ENCODE results near the gene CXCL17. TPM values are rescaled to one million over a fixed set of nuclear protein-coding genes. Genes with fewer than 3 reads are reported as not detected.
"Not testable (repeated sequence)": the region's sequence is repeated elsewhere in the genome, so short reads cannot be mapped to it uniquely, and the experiment has no call there.

CXCL17 gene
- total and polyA plus RNA-seq, 7 experiments from 2014 or later: 0.30 TPM; not detected in 6

DNA sequence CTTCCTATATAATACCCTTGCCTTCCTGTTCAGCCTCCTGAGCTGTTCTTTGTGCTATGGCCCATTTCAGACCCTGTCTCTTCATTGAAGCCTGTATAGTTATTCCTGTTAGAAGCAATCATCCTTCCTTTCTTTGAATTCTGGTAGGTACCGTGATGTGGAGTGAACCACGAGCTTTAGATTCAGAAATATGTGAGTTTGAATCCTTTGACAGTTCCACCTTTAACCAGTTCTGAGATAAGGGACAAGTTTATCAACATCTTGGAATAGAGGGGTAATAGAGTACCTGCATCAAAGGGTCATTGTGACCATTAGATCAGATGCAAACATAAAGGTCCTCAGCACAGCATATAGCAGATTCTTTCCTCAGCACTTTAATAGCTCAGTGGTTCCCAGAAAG is 12.3 kb upstream of the CXCL17 start:
- CTCF ChIA-PET: interaction anchor here (0.6 to 9.0 kb wide), 4 partner anchors 16 to 221 kb away, joined by 3 to 152 read pairs (median 5); partner anchors contain the start of gene CEACAM1
- peak overlapping the region in 1 of 9 donors; percentile 40 for H3K27ac Mint-ChIP-seq
- peaks cover 1 to 5% of the 10 kb centered on the region in 2 donors for H3K4me1 ChIP-seq (ENCODE audit: control insufficient read depth in 2 of 2, insufficient read depth in 2 of 2, low read length in 2 of 2)
- DNase-seq (no peak), ATAC-seq (no peak)
- peaks cover 0 to 4% (median 0%) of the 10 kb centered on the region in 11 donors for H3K9me3 Mint-ChIP-seq
- no peak overlapping the region for H3K4me3 Mint-ChIP-seq
- no peak overlapping the region for H3K4me3 ChIP-seq (ENCODE audit: low read length)
- intact Hi-C loops (cut with micrococcal nuclease): no loop called here
- peaks cover 0 to 3% (median 0%) of the 10 kb centered on the region in 5 donors for H3K36me3 Mint-ChIP-seq
- no peak overlapping the region for H3K27ac ChIP-seq (ENCODE audit: low read depth, low read length)
- no peaks in the 10 kb centered on the region for H3K9me3 ChIP-seq (ENCODE audit: control insufficient read depth in 2 of 3, low read length in 3 of 3)
- H3K36me3 ChIP-seq (ENCODE audit: control insufficient read depth in 2 of 3, insufficient read depth in 3 of 3, low read length in 3 of 3): no peaks in the 10 kb centered on the region
- POLR2A ChIA-PET: interaction anchor here (0.7 kb wide), 1 partner anchor 78 kb away, joined by 3 read pairs; no protein-coding TSS in a partner anchor
- no peaks in the 10 kb centered on the region for H3K27me3 ChIP-seq (ENCODE audit: control insufficient read depth in 2 of 2, insufficient read depth in 2 of 2, low read length in 2 of 2)
- peaks cover 0 to 26% (median 7%) of the 10 kb centered on the region in 7 donors for H3K4me1 Mint-ChIP-seq
- H3K27me3 Mint-ChIP-seq: peaks cover 0 to 3% (median 0%) of the 10 kb centered on the region in 5 donors

DNA sequence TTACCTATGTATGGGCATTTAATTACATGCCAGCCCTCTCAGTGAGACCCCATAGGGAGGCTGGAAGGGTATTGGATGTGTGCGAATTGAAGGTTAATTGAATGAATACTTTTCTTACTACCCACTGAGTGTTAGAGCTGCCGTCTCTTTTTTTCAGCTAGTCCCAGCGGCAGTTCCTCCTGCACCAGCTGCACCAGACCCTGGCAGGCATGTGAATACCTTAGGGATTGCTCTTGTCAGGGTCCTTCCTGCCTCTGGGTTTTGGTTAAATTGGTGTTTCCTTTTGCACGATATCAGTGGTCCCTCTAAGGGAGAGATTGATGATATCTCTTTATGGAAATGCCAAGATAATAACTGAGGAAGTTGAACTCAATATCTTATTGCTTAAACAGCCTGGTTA is 9.8 kb upstream of the CXCL17 start:
- Mint-ChIP-seq H3K4me3 (no peak overlapping the region), H3K27me3 (peaks cover 0 to 3% (median 0%) of the 10 kb centered on the region in 5 donors), H3K9me3 (peaks cover 0 to 4% (median 0%) of the 10 kb centered on the region in 11 donors), H3K36me3 (no peaks in the 10 kb centered on the region), H3K4me1 (peaks cover 0 to 26% (median 7%) of the 10 kb centered on the region in 7 donors), H3K27ac (no peak overlapping the region)
- CTCF ChIA-PET: interaction anchor here (1.0 to 9.0 kb wide), 3 partner anchors 11 to 77 kb away, joined by 3 to 152 read pairs (median 6); partner anchors contain the start of gene CEACAM1
- H3K27ac ChIP-seq (ENCODE audit: low read depth, low read length): no peak overlapping the region
- no peaks in the 10 kb centered on the region for H3K36me3 ChIP-seq (ENCODE audit: control insufficient read depth in 2 of 3, insufficient read depth in 3 of 3, low read length in 3 of 3)
- H3K9me3 ChIP-seq (ENCODE audit: control insufficient read depth in 2 of 3, low read length in 3 of 3): no peaks in the 10 kb centered on the region
- H3K4me1 ChIP-seq (ENCODE audit: control insufficient read depth in 2 of 2, insufficient read depth in 2 of 2, low read length in 2 of 2): peaks cover 9 to 13% of the 10 kb centered on the region in 2 donors
- POLR2A ChIA-PET: no interaction called here
- ATAC-seq (no peak), DNase-seq (no peak)
- H3K4me3 ChIP-seq (ENCODE audit: low read length): no peak overlapping the region
- H3K27me3 ChIP-seq (ENCODE audit: control insufficient read depth in 2 of 2, insufficient read depth in 2 of 2, low read length in 2 of 2): no peaks in the 10 kb centered on the region
- intact Hi-C loops (cut with micrococcal nuclease): loop anchor here in 1 of 2 donors (5.0 kb wide), 1 partner anchor 45 kb away; no protein-coding TSS in a partner anchor

DNA sequence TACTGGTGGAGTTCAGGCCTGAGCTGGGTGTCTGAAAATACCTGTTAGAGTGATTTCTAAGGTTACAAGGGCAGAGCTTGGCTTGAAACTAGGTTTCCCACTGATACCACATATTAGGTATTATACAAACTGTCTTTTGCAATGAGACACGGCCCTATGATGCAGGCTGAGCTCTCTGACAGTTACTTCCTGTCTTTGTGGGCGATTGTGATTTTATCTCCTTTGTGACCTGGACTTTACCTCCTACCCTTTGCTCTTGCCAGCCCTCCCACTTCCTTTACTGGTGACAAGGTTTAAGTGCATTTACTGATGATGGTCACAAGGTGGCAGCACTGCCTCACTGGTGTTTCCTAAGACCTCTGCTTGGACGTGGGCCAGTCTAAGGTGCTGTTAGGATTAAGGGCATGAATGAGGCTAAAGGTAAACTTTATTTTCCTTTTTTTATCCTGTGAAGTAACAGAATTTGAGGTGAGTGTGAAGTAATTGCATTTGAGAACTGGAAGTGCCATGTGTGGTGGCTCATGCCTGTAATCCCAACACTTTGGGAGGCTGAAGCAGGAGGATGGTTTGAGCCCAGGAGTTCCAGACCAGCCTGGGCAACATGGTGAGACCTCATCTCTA is 7.7 kb upstream of the CXCL17 start:
- Histone ChIP-seq H3K36me3 (ENCODE audit: control insufficient read depth in 2 of 3, insufficient read depth in 3 of 3, low read length in 3 of 3) (no peaks in the 10 kb centered on the region), H3K4me3 (ENCODE audit: low read length) (no peak overlapping the region)
- H3K9me3 Mint-ChIP-seq: peaks cover 0 to 2% (median 0%) of the 10 kb centered on the region in 11 donors

DNA sequence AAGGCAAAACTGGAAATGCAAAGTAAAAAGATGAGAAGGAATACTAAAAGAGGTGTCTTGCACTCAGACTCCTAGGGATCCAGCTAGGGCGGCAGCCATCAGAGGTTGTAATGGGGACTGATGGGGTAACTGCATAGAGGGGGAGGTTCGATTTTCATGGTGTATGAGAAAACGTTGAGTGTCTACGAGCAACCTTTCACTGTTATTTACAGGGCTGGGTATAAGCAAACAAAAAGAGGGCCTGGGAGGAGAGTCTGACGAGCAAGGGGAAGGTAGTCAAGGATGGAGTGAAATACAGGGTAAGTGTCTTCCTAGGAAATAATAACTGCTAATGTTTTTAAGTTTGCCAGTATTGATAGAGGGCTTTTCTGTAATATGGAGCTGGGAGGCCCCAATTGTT is 5.6 kb upstream of the CXCL17 start:
- ATAC-seq; H3K27me3 Mint-ChIP-seq; H3K4me3 Mint-ChIP-seq; H3K27ac ChIP-seq (ENCODE audit: low read depth, low read length); H3K27ac Mint-ChIP-seq; intact Hi-C loops (cut with micrococcal nuclease); DNase-seq; H3K9me3 ChIP-seq (ENCODE audit: control insufficient read depth in 2 of 3, low read length in 3 of 3); H3K36me3 Mint-ChIP-seq; H3K36me3 ChIP-seq (ENCODE audit: control insufficient read depth in 2 of 3, insufficient read depth in 3 of 3, low read length in 3 of 3); H3K4me3 ChIP-seq (ENCODE audit: low read length); H3K9me3 Mint-ChIP-seq; H3K27me3 ChIP-seq (ENCODE audit: control insufficient read depth in 2 of 2, insufficient read depth in 2 of 2, low read length in 2 of 2): not testable (repeated sequence)
- H3K4me1 Mint-ChIP-seq: peaks cover 0 to 10% (median 7%) of the 10 kb centered on the region in 7 donors
- POLR2A ChIA-PET: interaction anchor here (3.9 kb wide), 1 partner anchor 80 kb away, joined by 18 read pairs; the partner anchor contains the start of gene CEACAM1
- H3K4me1 ChIP-seq (ENCODE audit: control insufficient read depth in 2 of 2, insufficient read depth in 2 of 2, low read length in 2 of 2): peaks cover 9 to 13% of the 10 kb centered on the region in 2 donors
- CTCF ChIA-PET: interaction anchor here (0.5 to 9.0 kb wide), 3 partner anchors 7 to 159 kb away, joined by 3 to 152 read pairs (median 30); partner anchors contain the start of gene CEACAM1

More for the DNA sequence above, 7.7 kb upstream of the CXCL17 start:
- ChIA-PET CTCF (interaction anchor here (0.5 to 9.0 kb wide), 8 partner anchors 9 to 184 kb away, joined by 3 to 152 read pairs (median 4); partner anchors contain the start of gene CEACAM1), POLR2A (interaction anchor here (0.6 to 3.9 kb wide), 3 partner anchors 27 to 78 kb away, joined by 3 to 18 read pairs (median 3); partner anchors contain the start of gene CEACAM1)
- peak; percentile 42 to 88 (median 81) for DNase-seq
- Mint-ChIP-seq H3K27me3 (peaks cover 0 to 3% (median 0%) of the 10 kb centered on the region in 5 donors), H3K4me3 (no peak overlapping the region), H3K36me3 (no peaks in the 10 kb centered on the region), H3K4me1 (peaks cover 0 to 20% (median 7%) of the 10 kb centered on the region in 7 donors), H3K27ac (no peak overlapping the region)
- Histone ChIP-seq H3K9me3 (ENCODE audit: control insufficient read depth in 2 of 3, low read length in 3 of 3) (no peaks in the 10 kb centered on the region), H3K4me1 (ENCODE audit: control insufficient read depth in 2 of 2, insufficient read depth in 2 of 2, low read length in 2 of 2) (peaks cover 9 to 13% of the 10 kb centered on the region in 2 donors), H3K27me3 (ENCODE audit: control insufficient read depth in 2 of 2, insufficient read depth in 2 of 2, low read length in 2 of 2) (no peaks in the 10 kb centered on the region), H3K27ac (ENCODE audit: low read depth, low read length) (peak overlapping the region; percentile 62)
- peak; percentile 97 for ATAC-seq
- intact Hi-C loops (cut with micrococcal nuclease): loop anchor here (1.0 to 5.0 kb wide), 5 partner anchors 10 to 146 kb away; no protein-coding TSS in a partner anchor

DNA sequence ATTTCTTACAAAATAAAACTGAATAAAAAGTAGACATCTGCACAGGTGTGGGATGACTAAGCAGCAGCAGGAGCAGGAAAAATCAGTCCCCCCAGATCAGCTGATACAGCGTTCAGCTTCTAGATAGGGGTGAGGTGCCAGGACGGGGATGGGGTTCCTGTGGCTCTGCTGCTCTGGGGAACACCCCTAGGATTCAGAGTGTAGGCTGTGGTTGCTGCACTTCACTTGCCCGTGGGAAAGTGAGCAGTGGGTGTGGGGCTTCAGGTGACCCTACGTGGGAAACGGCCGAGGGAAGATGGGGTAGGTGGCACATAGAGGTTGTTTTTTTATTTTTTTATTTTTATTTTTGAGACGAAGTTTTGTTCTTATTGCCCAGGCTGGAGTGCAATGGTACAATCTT is 3.2 kb upstream of the CXCL17 start:
- DNase-seq (no peak), ATAC-seq (no peak)
- Mint-ChIP-seq H3K36me3 (no peaks in the 10 kb centered on the region), H3K27me3 (peaks cover 0 to 4% (median 0%) of the 10 kb centered on the region in 5 donors), H3K27ac (no peak overlapping the region), H3K4me1 (peaks cover 7 to 20% (median 11%) of the 10 kb centered on the region in 7 donors), H3K4me3 (no peak overlapping the region), H3K9me3 (no peaks in the 10 kb centered on the region)
- Histone ChIP-seq H3K4me3 (ENCODE audit: low read length) (no peak overlapping the region), H3K4me1 (ENCODE audit: control insufficient read depth in 2 of 2, insufficient read depth in 2 of 2, low read length in 2 of 2) (peaks cover 14 to 21% of the 10 kb centered on the region in 2 donors), H3K9me3 (ENCODE audit: control insufficient read depth in 2 of 3, low read length in 3 of 3) (no peaks in the 10 kb centered on the region), H3K27ac (ENCODE audit: low read depth, low read length) (no peak overlapping the region), H3K27me3 (ENCODE audit: control insufficient read depth in 2 of 2, insufficient read depth in 2 of 2, low read length in 2 of 2) (no peaks in the 10 kb centered on the region), H3K36me3 (ENCODE audit: control insufficient read depth in 2 of 3, insufficient read depth in 3 of 3, low read length in 3 of 3) (no peaks in the 10 kb centered on the region)
- CTCF ChIA-PET: interaction anchor here (1.2 to 1.4 kb wide), 2 partner anchors 9 to 82 kb away, joined by 3 read pairs; partner anchors contain the start of gene CEACAM1
- intact Hi-C loops (cut with micrococcal nuclease): no loop called here
- POLR2A ChIA-PET: no interaction called here

DNA sequence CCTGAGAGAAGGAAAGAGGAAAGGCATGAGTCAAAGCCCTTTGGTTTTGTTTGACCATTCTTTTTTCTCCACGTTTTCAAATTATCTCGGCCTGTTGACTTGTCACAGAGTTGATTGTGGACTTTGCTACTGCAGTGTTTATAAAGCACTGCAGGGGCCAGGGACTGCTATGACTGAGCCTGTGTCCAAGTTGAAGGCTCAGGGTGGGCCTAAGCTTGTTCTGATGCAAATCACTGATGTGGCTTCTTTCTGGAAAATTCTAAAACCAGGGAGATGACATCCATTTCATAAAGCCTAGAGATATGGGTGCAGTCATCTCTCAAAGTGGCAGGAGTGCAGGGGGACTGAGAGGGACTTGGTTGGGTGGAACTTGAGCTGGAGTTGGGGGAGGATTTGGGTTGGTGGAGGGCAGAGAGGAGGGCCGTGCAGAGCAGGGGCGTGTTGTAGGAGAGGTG is 1.2 kb upstream of the CXCL17 start:
- peak overlapping the region in 3 of 9 donors; percentile 29 to 79 (median 71) for H3K27ac Mint-ChIP-seq

More for the DNA sequence above, 1.2 kb upstream of the CXCL17 start:
- Mint-ChIP-seq H3K4me3 (no peak overlapping the region), H3K4me1 (peaks cover 15 to 28% (median 26%) of the 10 kb centered on the region in 7 donors), H3K27me3 (peaks cover 0 to 4% (median 0%) of the 10 kb centered on the region in 5 donors), H3K9me3 (no peaks in the 10 kb centered on the region), H3K36me3 (no peaks in the 10 kb centered on the region)
- ChIA-PET POLR2A (no interaction called here), CTCF (no interaction called here)
- Histone ChIP-seq H3K9me3 (ENCODE audit: control insufficient read depth in 2 of 3, low read length in 3 of 3) (no peaks in the 10 kb centered on the region), H3K4me3 (ENCODE audit: low read length) (no peak overlapping the region), H3K27me3 (ENCODE audit: control insufficient read depth in 2 of 2, insufficient read depth in 2 of 2, low read length in 2 of 2) (no peaks in the 10 kb centered on the region), H3K4me1 (ENCODE audit: control insufficient read depth in 2 of 2, insufficient read depth in 2 of 2, low read length in 2 of 2) (peaks cover 13 to 16% of the 10 kb centered on the region in 2 donors), H3K36me3 (ENCODE audit: control insufficient read depth in 2 of 3, insufficient read depth in 3 of 3, low read length in 3 of 3) (no peaks in the 10 kb centered on the region), H3K27ac (ENCODE audit: low read depth, low read length) (no peak overlapping the region)
- intact Hi-C loops (cut with micrococcal nuclease): loop anchor here in 1 of 2 donors (5.0 kb wide), 1 partner anchor 337 kb away; no protein-coding TSS in a partner anchor
- ATAC-seq (no peak), DNase-seq (no peak)

All from naive thymus-derived CD4-positive, alpha-beta T cell (primary cell).